GM19193 (cell line): Measurements from ENCODE around the gene NFATC1.

Experiments used
- POLR2A ChIP-seq: IDR thresholded peaks from 4 replicates; pipeline ENCODE4 v1.6.1; 2011; ENCODE audit not compliant: insufficient read depth, insufficient read length; ENCODE audit errors: extremely low read depth

Gene NFATC1

GRCh38 chr18:79416022-79416676, 20.4 kb downstream of the NFATC1 start:
- no peak for TF ChIP-seq POLR2A

GRCh38 chr18:79416677-79417052, 20.9 kb downstream of the NFATC1 start:
- no peak for TF ChIP-seq POLR2A

GRCh38 chr18:79418236-79418635, 22.5 kb downstream of the NFATC1 start:
- TF ChIP-seq POLR2A = no peak

- no peak for TF ChIP-seq POLR2A
Measured at GRCh38 chr18:79418642-79419041, 22.9 kb downstream of the NFATC1 start.

GRCh38 chr18:79420033-79420745, 24.5 kb downstream of the NFATC1 start:
- TF ChIP-seq POLR2A = no peak

- no peak for TF ChIP-seq POLR2A
Measured at GRCh38 chr18:79421275-79421857, 25.6 kb downstream of the NFATC1 start.

GRCh38 chr18:79422022-79422782, 26.5 kb downstream of the NFATC1 start:
- no peak for TF ChIP-seq POLR2A

GRCh38 chr18:79422783-79423165, 27.0 kb downstream of the NFATC1 start:
- no peak for TF ChIP-seq POLR2A

- no peak for TF ChIP-seq POLR2A
Measured at GRCh38 chr18:79423211-79424007, 27.7 kb downstream of the NFATC1 start.

GRCh38 chr18:79424008-79424565, 28.4 kb downstream of the NFATC1 start:
- no peak for TF ChIP-seq POLR2A

- no peak for TF ChIP-seq POLR2A
Measured at GRCh38 chr18:79424880-79425568, 29.3 kb downstream of the NFATC1 start.

GRCh38 chr18:79425569-79425886, 29.8 kb downstream of the NFATC1 start:
- TF ChIP-seq POLR2A = no peak

GRCh38 chr18:79426376-79427300, 30.9 kb downstream of the NFATC1 start:
- TF ChIP-seq POLR2A = no peak

GRCh38 chr18:79427368-79428225, 31.9 kb downstream of the NFATC1 start:
- no peak for TF ChIP-seq POLR2A
